ENCODE results near the gene RTL3.

Gene RTL3

GRCh38 chrX:78693012-78693411 is 33.9 kb upstream of the RTL3 start:
- no peak for DNase-seq (ENCODE audit: extremely low read depth, insufficient read length)

GRCh38 chrX:78687586-78687985 is 28.5 kb upstream of the RTL3 start:
- Histone ChIP-seq H3K4me3 (replicated peaks; ENCODE audit: low read depth, low read length) (no peak overlapping the region), H3K36me3 (ENCODE audit: control insufficient read depth, insufficient read depth, low read length) (no peaks in the 10 kb centered on the region), H3K27me3 (replicated peaks; ENCODE audit: control insufficient read depth, insufficient read depth, low read length) (no peaks in the 10 kb centered on the region)
- TF ChIP-seq CTCF (IDR thresholded peaks at IDR 0.05; ENCODE audit: insufficient read depth, low read length, poor library complexity, severe bottlenecking), result no peak
- DNase-seq (ENCODE audit: extremely low read depth, insufficient read length), result peak; percentile 19

More at GRCh38 chrX:78693012-78693411, 33.9 kb upstream of the RTL3 start:
- Histone ChIP-seq H3K27me3 (replicated peaks; ENCODE audit: control insufficient read depth, insufficient read depth, low read length) (no peaks in the 10 kb centered on the region), H3K4me3 (replicated peaks; ENCODE audit: low read depth, low read length) (no peak overlapping the region), H3K36me3 (ENCODE audit: control insufficient read depth, insufficient read depth, low read length) (no peaks in the 10 kb centered on the region)
- TF ChIP-seq CTCF (IDR thresholded peaks at IDR 0.05; ENCODE audit: insufficient read depth, low read length, poor library complexity, severe bottlenecking), result no peak

DNA sequence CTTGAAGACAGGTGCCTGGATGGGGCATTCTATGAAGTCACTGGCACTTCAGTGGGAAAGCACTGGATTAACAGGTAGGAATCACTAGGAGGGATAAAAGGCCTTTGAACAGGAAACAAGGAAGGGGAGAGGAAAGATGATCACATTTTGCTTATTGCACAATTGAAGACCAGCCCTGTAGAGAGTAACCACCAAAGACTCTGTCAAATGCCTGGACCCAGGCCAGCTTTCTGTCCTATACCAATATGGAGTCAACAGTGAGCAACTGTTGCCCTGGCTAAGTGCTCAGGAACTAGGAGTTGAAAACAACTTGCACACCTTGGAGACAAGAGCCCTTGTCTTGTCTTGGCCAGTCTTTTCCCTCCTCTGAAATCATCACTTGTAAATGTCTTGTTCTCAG is 14.1 kb upstream of the RTL3 start:
- H3K36me3 ChIP-seq (ENCODE audit: control insufficient read depth, insufficient read depth, low read length), result no peaks in the 10 kb centered on the region
- no peak for DNase-seq (ENCODE audit: extremely low read depth, insufficient read length)
- H3K4me3 ChIP-seq (replicated peaks; ENCODE audit: low read depth, low read length), result no peak overlapping the region
- H3K27me3 ChIP-seq (replicated peaks; ENCODE audit: control insufficient read depth, insufficient read depth, low read length), result no peaks in the 10 kb centered on the region
- no peak for TF ChIP-seq CTCF (IDR thresholded peaks at IDR 0.05; ENCODE audit: insufficient read depth, low read length, poor library complexity, severe bottlenecking)

GRCh38 chrX:78665342-78665741 is 6.2 kb upstream of the RTL3 start:
- TF ChIP-seq CTCF (IDR thresholded peaks at IDR 0.05; ENCODE audit: insufficient read depth, low read length, poor library complexity, severe bottlenecking), result no peak
- no peaks in the 10 kb centered on the region for H3K27me3 ChIP-seq (replicated peaks; ENCODE audit: control insufficient read depth, insufficient read depth, low read length)

GRCh38 chrX:78661836-78662235 is 2.7 kb upstream of the RTL3 start:
- Histone ChIP-seq H3K27me3 (replicated peaks; ENCODE audit: control insufficient read depth, insufficient read depth, low read length) (no peaks in the 10 kb centered on the region), H3K4me3 (replicated peaks; ENCODE audit: low read depth, low read length) (no peak overlapping the region), H3K36me3 (ENCODE audit: control insufficient read depth, insufficient read depth, low read length) (no peaks in the 10 kb centered on the region)
- DNase-seq (ENCODE audit: extremely low read depth, insufficient read length), result no peak
- no peak for TF ChIP-seq CTCF (IDR thresholded peaks at IDR 0.05; ENCODE audit: insufficient read depth, low read length, poor library complexity, severe bottlenecking)

More at GRCh38 chrX:78665342-78665741, 6.2 kb upstream of the RTL3 start:
- no peak for DNase-seq (ENCODE audit: extremely low read depth, insufficient read length)
- Histone ChIP-seq H3K36me3 (ENCODE audit: control insufficient read depth, insufficient read depth, low read length) (no peaks in the 10 kb centered on the region), H3K4me3 (replicated peaks; ENCODE audit: low read depth, low read length) (no peak overlapping the region)

GRCh38 chrX:78659955-78660354 is 827 bp upstream of the RTL3 start:
- DNase-seq (ENCODE audit: extremely low read depth, insufficient read length), result no peak
- Histone ChIP-seq H3K27me3 (replicated peaks; ENCODE audit: control insufficient read depth, insufficient read depth, low read length) (no peaks in the 10 kb centered on the region), H3K4me3 (replicated peaks; ENCODE audit: low read depth, low read length) (no peak overlapping the region), H3K36me3 (ENCODE audit: control insufficient read depth, insufficient read depth, low read length) (no peaks in the 10 kb centered on the region)
- TF ChIP-seq CTCF (IDR thresholded peaks at IDR 0.05; ENCODE audit: insufficient read depth, low read length, poor library complexity, severe bottlenecking), result no peak
